ENCODE results near the gene ZNF160.

Gene ZNF160

DNA sequence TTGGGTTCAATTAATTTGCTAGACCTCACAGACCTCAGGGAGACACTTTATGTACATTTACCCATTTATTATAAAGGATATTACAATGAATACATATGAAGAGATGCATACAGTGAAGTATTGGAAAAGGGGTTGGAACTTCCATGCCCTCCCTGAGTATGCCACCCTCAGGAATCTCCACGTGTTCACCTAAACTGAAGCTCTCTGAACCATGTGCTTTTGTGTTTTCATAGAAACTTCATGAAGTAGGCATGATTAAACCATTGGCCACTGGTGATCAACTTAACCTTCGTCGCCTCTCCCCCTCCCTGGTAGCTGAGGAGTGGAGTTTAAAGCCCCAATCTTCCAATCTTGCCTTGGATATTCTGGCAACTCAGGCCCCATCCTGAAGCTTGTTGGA is 20.3 kb downstream of the ZNF160 start:
- Histone ChIP-seq H2BK5ac (ENCODE audit: low read depth, low read length, poor library complexity) (no peak overlapping the region), H2AK5ac (ENCODE audit: low read length) (no peak overlapping the region), H2BK12ac (ENCODE audit: low read length) (no peak overlapping the region), H4K12ac (ENCODE audit: low read depth, low read length) (no peak overlapping the region), H3K23ac (ENCODE audit: low read length) (no peak overlapping the region), H3K4me2 (ENCODE audit: low read length) (no peak overlapping the region), H3K4me1 (ENCODE audit: control insufficient read depth in 1 of 2, insufficient read depth in 2 of 2, low read length in 2 of 2) (no peaks in the 10 kb centered on the region), H3K4me3 (ENCODE audit: low read depth, low read length) (no peak overlapping the region), H3K9me3 (ENCODE audit: insufficient read depth, low read depth, low read length) (no peaks in the 10 kb centered on the region), H3K79me1 (ENCODE audit: low read length) (no peaks in the 10 kb centered on the region), H3K27ac (ENCODE audit: low read depth, low read length) (no peak overlapping the region), H2AFZ (ENCODE audit: insufficient read depth, low read length, poor library complexity) (no peak overlapping the region), H3K4ac (ENCODE audit: low read depth, low read length) (no peak overlapping the region), H3K79me2 (ENCODE audit: control insufficient read depth, insufficient read depth, low read length, poor library complexity) (no peaks in the 10 kb centered on the region), H3K27me3 (ENCODE audit: insufficient read depth, low read length) (no peaks in the 10 kb centered on the region), H2BK120ac (ENCODE audit: insufficient read depth, low read length, poor library complexity) (no peak overlapping the region), H3K36me3 (ENCODE audit: control insufficient read depth in 1 of 2, insufficient read depth in 2 of 2, low read length in 2 of 2) (peaks cover 21 to 35% of the 10 kb centered on the region in 2 experiments), H4K91ac (ENCODE audit: low read depth, low read length) (no peak overlapping the region), H4K8ac (ENCODE audit: low read depth, low read length) (no peak overlapping the region), H3K14ac (ENCODE audit: low read length) (no peak overlapping the region), H3K18ac (ENCODE audit: low read length) (no peak overlapping the region), H3K9ac (ENCODE audit: low read length) (no peak overlapping the region)
- no CpG with 5 or more reads among the region's 3 CpGs for WGBS (ENCODE audit: extremely low coverage, insufficient coverage, insufficient read length)
- no peak for DNase-seq

- H3K4me2 ChIP-seq (ENCODE audit: low read length): no peak overlapping the region
- H3K27ac ChIP-seq (ENCODE audit: low read depth, low read length): no peak overlapping the region
- H4K8ac ChIP-seq (ENCODE audit: low read depth, low read length): no peak overlapping the region
- H2BK120ac ChIP-seq (ENCODE audit: insufficient read depth, low read length, poor library complexity): no peak overlapping the region
- no peak overlapping the region for H3K23ac ChIP-seq (ENCODE audit: low read length)
- H3K79me2 ChIP-seq (ENCODE audit: control insufficient read depth, insufficient read depth, low read length, poor library complexity): no peaks in the 10 kb centered on the region
- no peak overlapping the region for H2AFZ ChIP-seq (ENCODE audit: insufficient read depth, low read length, poor library complexity)
- H3K36me3 ChIP-seq (ENCODE audit: control insufficient read depth in 1 of 2, insufficient read depth in 2 of 2, low read length in 2 of 2): peaks cover 9 to 17% of the 10 kb centered on the region in 2 experiments
- no peak overlapping the region for H2BK12ac ChIP-seq (ENCODE audit: low read length)
- H3K9me3 ChIP-seq (ENCODE audit: insufficient read depth, low read depth, low read length): peaks cover 1% of the 10 kb centered on the region
- H3K4ac ChIP-seq (ENCODE audit: low read depth, low read length): no peak overlapping the region
- no peak overlapping the region for H2BK5ac ChIP-seq (ENCODE audit: low read depth, low read length, poor library complexity)
- H3K27me3 ChIP-seq (ENCODE audit: insufficient read depth, low read length): no peaks in the 10 kb centered on the region
- no CpG with 5 or more reads among the region's 8 CpGs for WGBS (ENCODE audit: extremely low coverage, insufficient coverage, insufficient read length)
- no peak overlapping the region for H3K18ac ChIP-seq (ENCODE audit: low read length)
- no peak overlapping the region for H2AK5ac ChIP-seq (ENCODE audit: low read length)
- H3K4me1 ChIP-seq (ENCODE audit: control insufficient read depth in 1 of 2, insufficient read depth in 2 of 2, low read length in 2 of 2): no peaks in the 10 kb centered on the region
- H3K14ac ChIP-seq (ENCODE audit: low read length): no peak overlapping the region
- no peak overlapping the region for H4K12ac ChIP-seq (ENCODE audit: low read depth, low read length)
- H4K91ac ChIP-seq (ENCODE audit: low read depth, low read length): no peak overlapping the region
- DNase-seq: no peak
- no peak overlapping the region for H3K4me3 ChIP-seq (ENCODE audit: low read depth, low read length)
- H3K79me1 ChIP-seq (ENCODE audit: low read length): no peaks in the 10 kb centered on the region
- H3K9ac ChIP-seq (ENCODE audit: low read length): no peak overlapping the region
Measured at GRCh38 chr19:53079313-53079924, 23.8 kb downstream of the ZNF160 start.

DNA sequence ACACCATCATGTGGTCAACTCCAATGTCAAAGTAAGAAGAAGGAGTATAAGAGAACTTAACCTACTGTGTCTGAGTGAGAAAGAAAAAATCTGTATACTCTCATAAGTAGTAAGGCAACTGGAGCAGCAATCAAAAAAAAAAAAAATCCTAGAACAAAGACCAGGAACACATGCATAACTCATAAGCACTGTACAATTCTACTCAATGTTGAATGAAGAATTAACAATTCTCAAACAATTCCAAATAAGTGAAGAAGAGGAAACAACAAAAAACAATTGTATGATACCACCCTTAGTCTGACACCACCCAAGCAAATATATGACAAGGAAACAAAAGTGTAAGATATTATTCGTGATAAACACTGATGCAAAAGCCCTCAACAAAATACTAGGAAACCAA is 24.6 kb downstream of the ZNF160 start:
- Histone ChIP-seq H3K9ac (ENCODE audit: low read length) (no peak overlapping the region), H3K4me1 (ENCODE audit: control insufficient read depth in 1 of 2, insufficient read depth in 2 of 2, low read length in 2 of 2) (no peaks in the 10 kb centered on the region), H3K18ac (ENCODE audit: low read length) (no peak overlapping the region), H4K8ac (ENCODE audit: low read depth, low read length) (no peak overlapping the region), H3K4me3 (ENCODE audit: low read depth, low read length) (no peak overlapping the region), H3K4ac (ENCODE audit: low read depth, low read length) (no peak overlapping the region), H3K9me3 (ENCODE audit: insufficient read depth, low read depth, low read length) (peaks cover 1% of the 10 kb centered on the region), H3K36me3 (ENCODE audit: control insufficient read depth in 1 of 2, insufficient read depth in 2 of 2, low read length in 2 of 2) (peaks cover 10 to 18% of the 10 kb centered on the region in 2 experiments), H2BK120ac (ENCODE audit: insufficient read depth, low read length, poor library complexity) (no peak overlapping the region), H2AFZ (ENCODE audit: insufficient read depth, low read length, poor library complexity) (no peak overlapping the region), H3K79me1 (ENCODE audit: low read length) (no peaks in the 10 kb centered on the region), H4K91ac (ENCODE audit: low read depth, low read length) (no peak overlapping the region), H2AK5ac (ENCODE audit: low read length) (no peak overlapping the region), H3K27ac (ENCODE audit: low read depth, low read length) (no peak overlapping the region), H3K14ac (ENCODE audit: low read length) (no peak overlapping the region), H4K12ac (ENCODE audit: low read depth, low read length) (no peak overlapping the region), H3K23ac (ENCODE audit: low read length) (no peak overlapping the region), H3K79me2 (ENCODE audit: control insufficient read depth, insufficient read depth, low read length, poor library complexity) (no peaks in the 10 kb centered on the region), H3K4me2 (ENCODE audit: low read length) (no peak overlapping the region), H2BK12ac (ENCODE audit: low read length) (no peak overlapping the region), H3K27me3 (ENCODE audit: insufficient read depth, low read length) (no peaks in the 10 kb centered on the region), H2BK5ac (ENCODE audit: low read depth, low read length, poor library complexity) (no peak overlapping the region)
- no CpG with 5 or more reads among the region's 1 CpG for WGBS (ENCODE audit: extremely low coverage, insufficient coverage, insufficient read length)
- DNase-seq: no peak

GRCh38 chr19:53076984-53077383 is 26.2 kb downstream of the ZNF160 start:
- Histone ChIP-seq H3K79me2 (ENCODE audit: control insufficient read depth, insufficient read depth, low read length, poor library complexity) (no peaks in the 10 kb centered on the region), H2BK12ac (ENCODE audit: low read length) (no peak overlapping the region), H2AK5ac (ENCODE audit: low read length) (no peak overlapping the region), H2BK120ac (ENCODE audit: insufficient read depth, low read length, poor library complexity) (no peak overlapping the region), H3K9me3 (ENCODE audit: insufficient read depth, low read depth, low read length) (peaks cover 1% of the 10 kb centered on the region), H3K36me3 (ENCODE audit: control insufficient read depth in 1 of 2, insufficient read depth in 2 of 2, low read length in 2 of 2) (peaks cover 16 to 17% of the 10 kb centered on the region in 2 experiments), H2BK5ac (ENCODE audit: low read depth, low read length, poor library complexity) (no peak overlapping the region), H4K91ac (ENCODE audit: low read depth, low read length) (no peak overlapping the region), H3K4me3 (ENCODE audit: low read depth, low read length) (no peak overlapping the region), H3K18ac (ENCODE audit: low read length) (no peak overlapping the region), H3K4me2 (ENCODE audit: low read length) (no peak overlapping the region), H3K4ac (ENCODE audit: low read depth, low read length) (no peak overlapping the region), H4K12ac (ENCODE audit: low read depth, low read length) (no peak overlapping the region), H3K9ac (ENCODE audit: low read length) (no peak overlapping the region), H4K8ac (ENCODE audit: low read depth, low read length) (no peak overlapping the region), H2AFZ (ENCODE audit: insufficient read depth, low read length, poor library complexity) (no peak overlapping the region), H3K27ac (ENCODE audit: low read depth, low read length) (no peak overlapping the region), H3K23ac (ENCODE audit: low read length) (no peak overlapping the region), H3K79me1 (ENCODE audit: low read length) (no peaks in the 10 kb centered on the region), H3K4me1 (ENCODE audit: control insufficient read depth in 1 of 2, insufficient read depth in 2 of 2, low read length in 2 of 2) (no peaks in the 10 kb centered on the region), H3K14ac (ENCODE audit: low read length) (no peak overlapping the region), H3K27me3 (ENCODE audit: insufficient read depth, low read length) (no peaks in the 10 kb centered on the region)
- no CpG with 5 or more reads among the region's 10 CpGs for WGBS (ENCODE audit: extremely low coverage, insufficient coverage, insufficient read length)
- peak; percentile 72 to 83 for DNase-seq

All from trophoblast cell (in vitro differentiated cells and primary cell).